ENCODE measurements around the gene LGALS8.

Gene LGALS8

DNA sequence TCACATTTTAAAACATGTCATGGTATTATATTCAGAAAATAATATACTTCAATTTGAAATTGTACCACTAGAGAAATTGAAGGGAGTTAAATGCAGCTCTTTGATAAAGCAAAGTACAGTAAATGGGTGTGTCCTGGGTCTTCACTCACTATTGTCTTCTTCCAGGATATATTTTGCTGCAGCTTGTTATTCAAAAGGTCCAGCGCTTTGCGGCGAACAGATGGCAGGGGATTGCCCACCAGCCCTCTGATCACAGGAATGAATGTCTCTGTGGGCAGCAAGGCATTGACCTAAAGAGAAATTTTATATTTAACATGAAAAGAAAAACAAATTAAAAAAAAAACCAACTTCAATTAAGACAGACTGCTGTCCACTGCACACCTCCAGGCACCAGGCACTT, 35.1 kb downstream of the LGALS8 start:
- TF ChIP-seq, protein P1, sequence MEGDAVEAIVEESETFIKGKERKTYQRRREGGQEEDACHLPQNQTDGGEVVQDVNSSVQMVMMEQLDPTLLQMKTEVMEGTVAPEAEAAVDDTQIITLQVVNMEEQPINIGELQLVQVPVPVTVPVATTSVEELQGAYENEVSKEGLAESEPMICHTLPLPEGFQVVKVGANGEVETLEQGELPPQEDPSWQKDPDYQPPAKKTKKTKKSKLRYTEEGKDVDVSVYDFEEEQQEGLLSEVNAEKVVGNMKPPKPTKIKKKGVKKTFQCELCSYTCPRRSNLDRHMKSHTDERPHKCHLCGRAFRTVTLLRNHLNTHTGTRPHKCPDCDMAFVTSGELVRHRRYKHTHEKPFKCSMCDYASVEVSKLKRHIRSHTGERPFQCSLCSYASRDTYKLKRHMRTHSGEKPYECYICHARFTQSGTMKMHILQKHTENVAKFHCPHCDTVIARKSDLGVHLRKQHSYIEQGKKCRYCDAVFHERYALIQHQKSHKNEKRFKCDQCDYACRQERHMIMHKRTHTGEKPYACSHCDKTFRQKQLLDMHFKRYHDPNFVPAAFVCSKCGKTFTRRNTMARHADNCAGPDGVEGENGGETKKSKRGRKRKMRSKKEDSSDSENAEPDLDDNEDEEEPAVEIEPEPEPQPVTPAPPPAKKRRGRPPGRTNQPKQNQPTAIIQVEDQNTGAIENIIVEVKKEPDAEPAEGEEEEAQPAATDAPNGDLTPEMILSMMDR (IDR thresholded peaks at IDR 0.05; ENCODE audit: borderline replicate concordance, control extremely low read depth, extremely low read depth, insufficient read depth, missing control alignments) = no peak
- in situ Hi-C loops (cut with MboI; ENCODE audit: low sequenced_read_pairs, unreplicated experiment) = no loop called here
- DNase-seq (ENCODE audit: low spot score) = no peak

- TF ChIP-seq, protein P1 (IDR thresholded peaks at IDR 0.05; ENCODE audit: borderline replicate concordance, control extremely low read depth, extremely low read depth, insufficient read depth, missing control alignments) = no peak
- no peak for DNase-seq (ENCODE audit: low spot score)
- in situ Hi-C loops (cut with MboI; ENCODE audit: low sequenced_read_pairs, unreplicated experiment) = no loop called here
Measured at GRCh38 chr1:236560213-236560771, 36.5 kb downstream of the LGALS8 start.

DNA sequence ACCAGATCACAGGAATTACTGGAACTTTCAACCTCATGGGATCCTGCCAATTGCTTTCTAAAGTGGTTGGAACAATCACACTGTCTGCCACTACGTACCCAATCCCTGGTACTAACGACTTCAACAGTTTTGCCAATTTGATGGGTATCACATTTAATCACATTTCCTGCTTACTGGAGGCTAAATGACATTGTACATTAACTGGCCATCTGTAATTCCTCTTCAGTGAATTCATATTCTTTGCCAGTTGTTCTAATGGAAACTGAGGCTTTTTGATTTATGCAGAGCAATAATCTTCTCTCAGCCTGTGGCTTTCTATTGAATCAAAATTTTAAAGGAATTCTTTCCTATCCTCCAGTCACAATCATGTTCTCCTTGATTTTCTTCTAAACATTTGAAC, 38.2 kb downstream of the LGALS8 start:
- in situ Hi-C loops (cut with MboI; ENCODE audit: low sequenced_read_pairs, unreplicated experiment) = no loop called here
- TF ChIP-seq, protein P1 (IDR thresholded peaks at IDR 0.05; ENCODE audit: borderline replicate concordance, control extremely low read depth, extremely low read depth, insufficient read depth, missing control alignments) = no peak
- DNase-seq (ENCODE audit: low spot score) = no peak

DNA sequence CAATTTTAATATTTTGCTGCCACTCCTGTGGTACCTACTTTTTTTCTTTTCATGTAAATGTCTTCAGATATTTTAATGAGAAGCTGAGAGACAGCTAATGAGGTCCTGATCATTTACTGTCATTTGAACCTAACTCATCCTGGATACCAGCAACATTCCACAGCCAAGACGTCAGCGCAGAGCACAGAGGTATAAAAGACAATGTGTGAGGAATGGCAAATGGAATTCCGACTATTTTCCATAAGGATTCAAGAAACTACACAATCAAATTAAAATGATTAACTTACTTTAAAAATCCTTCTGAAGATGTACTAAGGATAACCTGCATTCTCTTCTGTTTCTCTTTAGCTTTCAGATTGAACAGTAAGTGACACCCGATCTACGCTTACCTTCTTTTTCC, 41.7 kb downstream of the LGALS8 start:
- no peak for DNase-seq (ENCODE audit: low spot score)
- TF ChIP-seq, protein P1 (IDR thresholded peaks at IDR 0.05; ENCODE audit: borderline replicate concordance, control extremely low read depth, extremely low read depth, insufficient read depth, missing control alignments) = no peak
- in situ Hi-C loops (cut with MboI; ENCODE audit: low sequenced_read_pairs, unreplicated experiment) = no loop called here

DNA sequence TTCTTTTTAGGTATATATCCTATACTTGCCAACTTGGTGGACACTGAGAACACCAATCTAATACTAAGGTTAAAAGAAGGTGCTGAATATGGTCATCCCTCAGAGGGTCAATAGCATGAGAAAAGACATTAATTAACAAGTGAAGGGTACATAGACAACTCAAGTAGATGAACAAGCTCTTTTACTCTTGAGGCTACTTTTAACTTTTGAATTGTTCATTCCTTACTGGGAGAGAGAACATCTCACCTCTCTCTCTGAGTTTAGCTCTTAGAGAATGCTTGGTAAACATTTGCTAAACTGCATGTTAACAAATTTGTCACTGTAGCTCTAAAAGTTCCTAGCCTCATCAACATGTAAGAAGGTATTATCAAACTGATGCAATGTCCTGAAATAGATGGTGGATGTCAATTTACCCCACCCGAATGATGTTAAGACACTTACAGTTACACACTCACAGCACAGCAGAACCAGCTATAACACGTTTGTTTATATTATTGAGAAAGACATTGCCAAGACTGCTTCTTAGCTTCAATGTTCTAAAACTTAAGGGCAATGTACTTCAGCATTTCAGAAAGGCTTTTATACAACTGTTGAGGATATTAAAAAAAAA, 44.6 kb downstream of the LGALS8 start:
- in situ Hi-C loops (cut with MboI; ENCODE audit: low sequenced_read_pairs, unreplicated experiment) = no loop called here
- no peak for DNase-seq (ENCODE audit: low spot score)

DNA sequence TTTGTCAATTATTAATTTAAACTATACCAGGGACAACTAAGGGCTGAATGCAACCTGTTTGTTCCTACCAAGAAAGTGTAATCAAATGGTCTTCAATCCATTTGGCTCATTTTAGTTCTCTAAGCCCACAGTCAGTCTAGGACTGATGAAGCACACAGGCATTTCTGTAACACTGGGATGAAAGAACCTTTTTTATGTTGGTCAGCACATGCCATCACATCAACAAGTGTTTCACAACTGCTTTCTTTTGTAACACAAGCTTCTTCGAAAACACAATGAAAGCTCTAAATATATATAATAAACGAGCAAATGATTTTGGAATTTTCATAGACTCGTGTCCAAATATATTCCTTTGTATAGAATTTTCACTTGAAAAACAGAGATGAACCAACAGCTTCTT, 51.7 kb downstream of the LGALS8 start:
- TF ChIP-seq, protein P1 (IDR thresholded peaks at IDR 0.05; ENCODE audit: borderline replicate concordance, control extremely low read depth, extremely low read depth, insufficient read depth, missing control alignments) = no peak
- no peak for DNase-seq (ENCODE audit: low spot score)
- in situ Hi-C loops (cut with MboI; ENCODE audit: low sequenced_read_pairs, unreplicated experiment) = no loop called here

More for the DNA sequence above, 44.6 kb downstream of the LGALS8 start:
- TF ChIP-seq, protein P1 (IDR thresholded peaks at IDR 0.05; ENCODE audit: borderline replicate concordance, control extremely low read depth, extremely low read depth, insufficient read depth, missing control alignments) = no peak

Data from GM13976 (cell line).